ENCODE results near the gene DLG2.

DLG2 gene

GRCh38 chr11:84560206-84560605 lies 1066.9 kb downstream of the DLG2 start:
- no peak overlapping the region for H3K4me3 ChIP-seq (ENCODE audit: low read depth, low read length)
- DNase-seq (ENCODE audit: low read depth) = no peak
- no peak for TF ChIP-seq CTCF (IDR thresholded peaks at IDR 0.05; ENCODE audit: control insufficient read depth, extremely low read depth, insufficient read depth)

- H3K4me3 ChIP-seq (ENCODE audit: low read depth, low read length) = no peak overlapping the region
- DNase-seq (ENCODE audit: low read depth) = peak; percentile 39
- peak; percentile 80 for TF ChIP-seq CTCF (IDR thresholded peaks at IDR 0.05; ENCODE audit: control insufficient read depth, extremely low read depth, insufficient read depth)
Measured at GRCh38 chr11:84558085-84558905, 1068.8 kb downstream of the DLG2 start.

- H3K4me3 ChIP-seq (ENCODE audit: low read depth, low read length) = no peak overlapping the region
- DNase-seq (ENCODE audit: low read depth) = no peak
- no peak for TF ChIP-seq CTCF (IDR thresholded peaks at IDR 0.05; ENCODE audit: control insufficient read depth, extremely low read depth, insufficient read depth)
Measured at GRCh38 chr11:84552791-84553190, 1074.4 kb downstream of the DLG2 start.

- no peak for DNase-seq (ENCODE audit: low read depth)
- no peak for TF ChIP-seq CTCF (IDR thresholded peaks at IDR 0.05; ENCODE audit: control insufficient read depth, extremely low read depth, insufficient read depth)
- H3K4me3 ChIP-seq (ENCODE audit: low read depth, low read length) = no peak overlapping the region
Measured at GRCh38 chr11:84549217-84549616, 1077.9 kb downstream of the DLG2 start.

- H3K4me3 ChIP-seq (ENCODE audit: low read depth, low read length) = no peak overlapping the region
- no peak for DNase-seq (ENCODE audit: low read depth)
- no peak for TF ChIP-seq CTCF (IDR thresholded peaks at IDR 0.05; ENCODE audit: control insufficient read depth, extremely low read depth, insufficient read depth)
Measured at GRCh38 chr11:84544566-84544965, 1082.6 kb downstream of the DLG2 start.

- no peak overlapping the region for H3K4me3 ChIP-seq (ENCODE audit: low read depth, low read length)
- peak; percentile 28 for TF ChIP-seq CTCF (IDR thresholded peaks at IDR 0.05; ENCODE audit: control insufficient read depth, extremely low read depth, insufficient read depth)
- DNase-seq (ENCODE audit: low read depth) = no peak
Measured at GRCh38 chr11:84543367-84544159, 1083.6 kb downstream of the DLG2 start.
